Activated naive CD4-positive, alpha-beta T cell treated with Interleukin-2 at 50 U/mL for 16 hours (primary cell): ENCODE results near the gene IL16.
A peak's percentile ranks its signal among the peaks of the same experiment; 100 is the strongest.

ENCODE experiments used
- DNase-seq: peaks from one replicate; pipeline ENCODE4 v3.0.0-alpha.2; 2020

IL16 gene

GRCh38 chr15:81297147-81297572, 100.5 kb downstream of the IL16 start:
- no peak for DNase-seq

GRCh38 chr15:81297603-81298575, 101.2 kb downstream of the IL16 start:
- peak; percentile 37 for DNase-seq

GRCh38 chr15:81298611-81299010, 101.9 kb downstream of the IL16 start:
- DNase-seq = no peak

- DNase-seq = no peak
Measured at GRCh38 chr15:81299156-81299555, 102.5 kb downstream of the IL16 start.

- DNase-seq = no peak
Measured at GRCh38 chr15:81299630-81300273, 103.1 kb downstream of the IL16 start.

GRCh38 chr15:81301385-81301784, 104.7 kb downstream of the IL16 start:
- no peak for DNase-seq

GRCh38 chr15:81301815-81302399, 105.2 kb downstream of the IL16 start:
- peak; percentile 40 for DNase-seq

- DNase-seq = no peak
Measured at GRCh38 chr15:81302701-81303109, 106.0 kb downstream of the IL16 start.

- DNase-seq = no peak
Measured at GRCh38 chr15:81303244-81304225, 106.9 kb downstream of the IL16 start.

GRCh38 chr15:81304226-81304625, 107.5 kb downstream of the IL16 start:
- no peak for DNase-seq

GRCh38 chr15:81308260-81308659, 111.6 kb downstream of the IL16 start:
- no peak for DNase-seq

GRCh38 chr15:81309647-81310450, 113.2 kb downstream of the IL16 start:
- DNase-seq = no peak

- DNase-seq = no peak
Measured at GRCh38 chr15:81310480-81310879, 113.8 kb downstream of the IL16 start.

- DNase-seq = no peak
Measured at GRCh38 chr15:81311752-81312464, 115.2 kb downstream of the IL16 start.

- no peak for DNase-seq
Measured at GRCh38 chr15:81312790-81313543, 116.3 kb downstream of the IL16 start.

GRCh38 chr15:81313686-81314085, 117.0 kb downstream of the IL16 start:
- DNase-seq = no peak

- DNase-seq = no peak
Measured at GRCh38 chr15:81314378-81314777, 117.7 kb downstream of the IL16 start.

- DNase-seq = no peak
Measured at GRCh38 chr15:81315452-81316175, 118.9 kb downstream of the IL16 start.

- no peak for DNase-seq
Measured at GRCh38 chr15:81316267-81316666, 119.6 kb downstream of the IL16 start.
